ENCODE results near the gene SCAMP4.

The SCAMP4 gene, protein sequence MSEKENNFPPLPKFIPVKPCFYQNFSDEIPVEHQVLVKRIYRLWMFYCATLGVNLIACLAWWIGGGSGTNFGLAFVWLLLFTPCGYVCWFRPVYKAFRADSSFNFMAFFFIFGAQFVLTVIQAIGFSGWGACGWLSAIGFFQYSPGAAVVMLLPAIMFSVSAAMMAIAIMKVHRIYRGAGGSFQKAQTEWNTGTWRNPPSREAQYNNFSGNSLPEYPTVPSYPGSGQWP

GRCh38 chr19:1905110-1905862, at the start of gene SCAMP4, which contains the start of gene ADAT3:
SCAMP4 (plus strand) TSS chr19:1905399; CDS start chr19:1915020, 9,621 bp downstream.
ADAT3 (plus strand) TSS chr19:1905399; CDS start chr19:1912048, 6,649 bp downstream.
- DNase-seq = peak; percentile 99

- peak; percentile 35 for DNase-seq
These were observed 49.4 kb upstream of the SCAMP4 start for GRCh38 chr19:1855828-1856255.

GRCh38 chr19:1856345-1856697, 48.9 kb upstream of the SCAMP4 start:
- no peak for DNase-seq

GRCh38 chr19:1856698-1857603, 48.2 kb upstream of the SCAMP4 start:
- peak; percentile 94 for DNase-seq

GRCh38 chr19:1857648-1858326, 47.4 kb upstream of the SCAMP4 start:
- DNase-seq = no peak

- no peak for DNase-seq
These were observed 46.7 kb upstream of the SCAMP4 start for GRCh38 chr19:1858412-1859081.

DNA sequence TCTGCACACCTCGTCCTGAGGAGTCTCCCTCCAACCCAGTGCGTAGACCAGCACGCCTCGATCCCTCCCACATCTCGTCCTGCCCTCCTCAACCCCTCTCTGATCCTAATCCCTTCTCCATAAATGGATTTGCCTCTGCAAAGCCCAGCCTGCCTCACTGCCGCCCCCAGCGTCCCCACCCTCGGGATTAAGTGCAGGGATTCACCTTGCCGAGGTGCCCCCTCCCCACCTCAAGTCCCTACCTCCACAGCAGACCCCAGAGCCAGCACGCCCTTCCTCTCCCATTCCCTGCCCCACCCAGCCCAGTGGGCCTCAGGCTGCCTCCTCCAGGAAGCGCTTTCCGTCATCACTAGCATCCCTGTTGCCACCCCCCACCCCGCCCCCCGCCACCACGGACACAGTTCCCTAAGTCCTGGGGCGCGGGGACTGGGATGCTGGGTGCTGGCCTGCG, 45.8 kb upstream of the SCAMP4 start:
- DNase-seq = no peak

- DNase-seq = peak; percentile 68
These were observed 45.0 kb upstream of the SCAMP4 start for GRCh38 chr19:1860042-1860775.

DNA sequence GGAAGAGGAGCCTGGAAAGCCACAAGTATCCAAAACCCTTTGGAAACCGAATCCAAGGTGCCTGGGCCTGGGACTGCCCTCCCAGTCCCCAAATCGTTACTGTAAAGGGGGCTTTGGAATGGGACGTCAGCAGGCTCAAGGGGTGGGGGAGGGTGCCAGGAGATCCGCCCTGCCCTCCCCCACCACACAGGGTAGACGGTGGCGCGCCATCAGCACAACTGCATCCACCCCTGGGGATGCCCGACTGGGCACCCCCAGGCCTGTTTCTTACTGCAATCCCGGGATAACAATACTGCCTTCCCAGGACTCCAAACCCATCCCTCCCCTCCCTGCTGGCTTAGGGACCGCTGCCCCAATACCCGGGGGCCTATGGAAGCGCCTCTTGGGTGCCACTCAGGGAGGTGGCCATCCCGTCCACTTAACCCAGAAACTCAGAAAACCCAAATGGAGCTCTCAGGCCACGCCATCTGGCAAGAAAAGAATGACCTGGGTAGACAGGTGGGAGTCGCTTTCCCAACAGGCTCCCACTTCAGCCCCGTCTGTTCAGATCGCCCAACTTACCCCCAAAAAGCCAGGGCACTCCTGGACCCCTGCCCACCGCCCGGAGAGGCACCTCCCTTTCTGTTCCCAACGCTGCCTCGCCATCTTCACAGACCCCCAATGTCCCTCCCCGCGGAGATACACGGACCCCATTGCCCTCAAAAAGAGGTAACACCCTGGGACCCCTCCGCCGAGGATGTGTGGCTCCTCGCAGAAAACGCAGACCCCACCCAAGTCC, 44.2 kb upstream of the SCAMP4 start:
- DNase-seq = no peak

DNA sequence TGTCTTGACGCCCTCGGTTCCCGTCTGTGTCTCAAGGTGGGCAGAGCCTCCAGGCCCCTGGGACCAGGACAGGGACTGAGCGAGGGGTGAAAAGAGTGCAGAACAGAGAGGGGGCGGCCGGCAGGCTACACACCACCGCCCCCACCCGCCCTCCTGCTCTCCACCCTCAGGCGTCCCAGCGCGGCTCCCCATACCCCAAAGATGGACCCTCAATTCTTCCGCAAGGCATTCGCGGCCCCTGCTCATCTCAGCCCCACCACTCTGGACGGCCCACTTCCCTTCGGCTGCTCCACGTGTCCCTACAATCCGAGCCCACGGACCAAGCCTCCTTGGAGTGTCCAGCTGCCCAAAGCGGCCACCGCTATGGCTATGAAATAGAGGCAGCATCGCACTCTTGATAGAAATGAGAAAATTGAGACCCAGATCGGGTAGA, 43.6 kb upstream of the SCAMP4 start:
- peak; percentile 31 for DNase-seq

- no peak for DNase-seq
These were observed 43.2 kb upstream of the SCAMP4 start for GRCh38 chr19:1862068-1862423.

GRCh38 chr19:1862424-1863327, 42.5 kb upstream of the SCAMP4 start:
- DNase-seq = peak; percentile 54

DNA sequence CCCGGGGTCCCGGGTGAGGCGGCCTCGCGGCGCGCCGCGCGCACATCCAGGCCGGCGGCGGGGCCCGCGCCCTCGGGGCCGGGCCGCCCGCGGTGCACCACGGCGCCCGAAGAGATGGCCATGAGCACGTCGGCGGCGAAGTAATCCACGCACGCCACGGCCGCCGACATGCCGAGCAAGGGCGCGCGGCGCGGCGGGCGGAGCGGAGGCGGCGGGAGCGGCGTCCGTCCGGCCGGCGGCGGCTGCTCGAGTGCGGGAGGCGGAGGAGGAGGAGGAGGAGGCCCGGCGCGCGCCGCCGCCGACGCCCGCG, 41.9 kb upstream of the SCAMP4 start, which contains the start of gene KLF16:
KLF16 (minus strand) TSS at position 252 of the 310 bp plus-strand sequence; CDS start at position 170, 82 bp downstream.
- no peak for DNase-seq

GRCh38 chr19:1863638-1864479, 41.3 kb upstream of the SCAMP4 start:
- DNase-seq = peak; percentile 98

- peak; percentile 84 for DNase-seq
These were observed 40.6 kb upstream of the SCAMP4 start for GRCh38 chr19:1864480-1865171.

DNA sequence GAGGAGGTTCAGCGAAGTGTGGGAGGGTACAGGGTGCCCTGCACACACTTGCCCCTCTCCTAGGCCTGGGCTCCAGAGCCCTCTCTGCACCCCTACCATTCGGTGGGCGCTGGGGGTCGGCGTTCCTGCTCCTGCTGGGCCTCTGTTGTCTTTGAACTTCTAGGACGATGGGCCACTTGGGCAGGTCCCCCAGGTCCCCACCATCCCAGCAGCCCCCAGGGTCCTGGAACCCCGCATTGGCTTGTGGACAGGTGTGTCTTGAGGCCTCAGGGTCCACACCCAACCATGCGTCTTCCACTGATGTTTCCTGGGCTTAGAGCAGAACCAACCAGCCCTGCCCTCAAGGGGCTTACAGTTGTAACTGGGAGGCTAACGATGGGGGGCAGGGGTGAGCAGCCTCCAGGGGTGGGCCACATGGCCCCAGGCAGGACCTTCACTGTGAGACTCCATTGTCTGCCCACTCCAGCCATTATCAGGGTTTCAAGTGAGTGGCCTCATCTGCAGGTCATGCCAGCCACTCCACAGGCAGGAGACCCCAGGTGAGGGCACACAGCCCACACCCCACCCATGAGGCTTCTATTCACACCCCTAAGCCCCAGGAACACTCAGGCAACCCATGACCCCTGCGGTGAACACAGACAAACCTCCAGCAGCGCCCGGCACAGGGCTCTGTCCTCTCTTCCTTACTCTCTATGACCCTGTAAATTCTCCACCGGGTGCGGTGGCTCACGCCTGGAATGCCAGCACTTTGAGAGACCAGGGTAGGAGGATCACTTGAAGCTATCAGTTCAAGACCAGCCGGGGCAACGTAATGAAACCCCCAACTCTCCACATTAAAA, 39.8 kb upstream of the SCAMP4 start:
- DNase-seq = no peak

Data from suppressor macrophage treated with lipopolysaccharide for 4 hours (primary cell).